NCI-H187 treated with DMSO at 0.1 percent for 48 hours (cell line): ENCODE data around the gene RELN.

ENCODE experiments used
- DNase-seq: peaks from one replicate; lab custom pipeline; 2025; lab: John Stamatoyannopoulos, UW

RELN gene

DNA sequence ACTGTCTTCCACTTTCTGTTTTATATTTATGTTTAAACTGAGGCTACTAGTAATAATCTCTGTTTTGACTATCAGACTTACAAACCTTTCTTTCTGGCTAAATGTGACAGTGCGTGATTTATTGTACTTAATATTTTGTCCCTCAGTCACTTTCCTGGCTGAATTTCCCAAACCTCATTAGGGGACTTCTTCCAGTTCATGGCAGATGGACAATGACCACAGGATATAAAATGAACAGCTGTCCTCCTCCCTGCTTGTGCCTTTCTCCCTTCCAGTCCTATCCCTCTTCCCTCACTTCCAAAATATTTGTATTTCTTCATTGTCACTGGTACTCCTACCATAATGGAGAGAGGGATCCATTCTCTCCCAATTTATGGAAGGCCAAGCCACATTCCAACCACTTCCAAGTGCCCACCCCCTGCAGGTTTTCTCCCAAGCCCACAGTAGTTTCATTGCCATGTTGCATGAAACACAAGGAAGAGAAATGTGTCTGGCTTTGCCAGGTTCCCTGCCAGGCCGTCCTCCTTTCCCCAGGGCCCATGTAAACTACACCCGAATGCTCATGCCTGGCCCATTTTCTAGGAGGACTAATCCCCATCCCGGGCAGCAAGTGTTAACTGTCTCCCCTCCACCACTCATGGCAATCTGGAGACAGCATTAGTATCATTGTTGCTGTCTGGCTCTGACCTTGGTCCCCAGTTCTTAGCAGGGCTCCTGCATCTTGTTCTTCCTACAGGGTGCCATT is 273.9 kb downstream of the RELN start:
- DNase-seq: no peak

DNA sequence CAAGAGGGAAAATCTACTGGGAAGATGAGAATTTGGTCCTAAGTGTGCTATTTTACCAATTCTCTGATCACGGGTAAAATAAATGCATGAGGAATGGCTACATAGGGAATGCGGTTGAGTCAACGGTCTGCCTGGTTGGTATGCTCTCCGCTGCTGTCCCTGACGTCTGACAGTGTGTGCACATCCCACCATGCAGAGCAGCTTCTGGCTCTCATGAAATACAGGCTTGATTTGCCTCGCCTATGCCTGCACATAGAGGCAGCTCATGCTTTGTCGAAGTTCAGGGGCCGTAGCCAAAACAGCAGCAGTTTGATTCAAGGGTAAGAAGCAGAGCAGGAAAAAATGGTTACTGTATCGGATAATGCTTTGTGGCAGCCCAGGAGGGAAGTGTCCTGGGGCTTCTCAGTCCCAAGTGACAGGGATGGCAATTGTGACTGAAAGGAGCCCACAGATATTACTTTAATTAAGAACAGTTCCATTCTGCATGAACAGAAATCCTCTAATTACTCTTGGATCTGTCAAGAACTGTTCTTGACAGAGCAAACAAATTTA is 275.0 kb downstream of the RELN start:
- DNase-seq: no peak

DNA sequence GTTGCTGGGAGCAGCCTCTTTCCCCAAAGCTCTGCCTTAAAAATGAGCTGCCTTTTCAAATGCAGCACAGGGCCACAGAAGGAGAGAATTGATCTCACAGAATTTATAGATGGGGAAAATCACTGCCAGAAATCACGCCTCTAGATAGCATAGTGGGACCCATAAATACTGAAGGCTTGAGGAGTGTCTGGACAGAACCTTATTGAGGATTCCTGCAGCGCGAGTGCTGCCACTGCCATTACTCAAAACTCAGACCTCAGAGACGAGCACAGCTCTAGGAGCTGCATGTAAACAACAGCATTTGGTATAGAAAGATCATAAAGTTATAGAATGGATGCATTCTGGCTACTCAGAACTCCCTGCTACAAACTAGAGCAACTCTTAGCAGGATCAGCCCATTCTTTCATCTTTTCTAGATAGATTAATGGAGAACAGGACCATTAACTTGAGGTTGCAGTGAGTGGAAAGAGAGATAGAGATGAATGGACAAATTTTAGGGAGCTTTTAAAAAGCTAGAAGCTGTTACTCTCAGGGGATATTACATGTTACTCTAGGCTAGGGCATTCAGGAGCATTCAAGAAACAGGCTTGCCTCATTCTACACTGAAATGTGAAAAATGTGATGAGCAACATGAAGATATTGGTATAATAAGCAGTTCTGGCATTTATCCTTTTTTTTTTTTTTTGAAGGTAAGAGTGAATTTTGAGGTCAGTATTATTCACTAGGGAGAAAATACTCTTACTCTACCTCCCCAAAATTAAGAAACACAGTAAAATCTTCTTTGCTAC is 276.3 kb downstream of the RELN start:
- DNase-seq: no peak

DNA sequence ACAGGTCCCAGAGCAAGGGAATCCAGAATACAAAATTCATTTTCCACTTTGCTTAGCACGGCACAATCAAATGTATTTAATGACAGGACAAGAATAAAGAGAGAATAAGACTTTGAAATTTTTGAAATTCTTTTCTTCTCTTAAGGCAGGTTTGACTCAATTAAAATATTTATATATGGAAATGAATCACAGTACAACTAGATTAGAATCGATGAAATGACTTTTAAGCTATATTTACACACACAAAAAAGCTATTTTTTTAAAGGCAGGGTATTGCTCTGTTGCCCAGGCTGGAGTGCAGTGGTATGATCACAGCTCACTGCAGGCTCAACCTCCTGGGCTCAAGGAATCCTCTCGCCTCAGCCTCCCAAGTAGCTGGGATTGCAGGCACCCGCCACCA is 278.0 kb downstream of the RELN start:
- no peak for DNase-seq

DNA sequence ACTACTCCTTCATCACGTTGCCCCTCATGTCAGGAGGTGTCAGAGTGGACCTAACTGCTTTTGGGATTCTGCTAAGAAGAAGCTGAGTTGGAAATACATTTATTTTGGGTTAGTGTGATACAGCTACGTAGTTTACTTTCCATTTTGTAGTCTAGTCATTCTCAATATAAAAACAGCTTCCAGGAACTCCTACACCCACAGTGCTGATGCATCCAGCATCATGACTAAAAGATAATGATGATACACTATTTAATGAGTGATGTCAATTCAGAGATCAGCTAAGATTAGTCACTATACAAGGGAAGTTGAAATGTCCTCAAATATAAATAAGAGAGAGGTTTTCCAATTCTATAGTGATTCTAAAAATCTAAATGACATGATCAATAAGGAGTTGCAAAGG is 279.2 kb downstream of the RELN start:
- DNase-seq: no peak

DNA sequence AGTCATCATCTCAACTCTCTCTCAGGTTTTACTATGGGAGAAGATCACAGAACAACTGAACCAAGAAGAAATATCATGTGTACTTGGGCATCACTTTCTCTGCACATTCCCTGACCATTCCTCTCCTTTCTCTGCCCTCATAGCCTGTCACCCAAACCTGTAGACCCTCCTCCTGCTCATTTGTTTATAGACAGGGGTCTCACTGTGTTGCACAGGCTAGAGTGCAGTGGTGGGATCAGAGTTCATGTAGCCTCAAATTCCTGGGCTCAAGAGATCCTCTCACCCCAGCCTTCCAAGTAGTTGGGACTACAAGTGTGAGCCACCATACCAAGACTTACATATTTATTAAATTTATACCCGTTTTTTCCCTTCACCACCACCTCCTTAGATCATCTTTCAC is 282.7 kb downstream of the RELN start:
- no peak for DNase-seq

DNA sequence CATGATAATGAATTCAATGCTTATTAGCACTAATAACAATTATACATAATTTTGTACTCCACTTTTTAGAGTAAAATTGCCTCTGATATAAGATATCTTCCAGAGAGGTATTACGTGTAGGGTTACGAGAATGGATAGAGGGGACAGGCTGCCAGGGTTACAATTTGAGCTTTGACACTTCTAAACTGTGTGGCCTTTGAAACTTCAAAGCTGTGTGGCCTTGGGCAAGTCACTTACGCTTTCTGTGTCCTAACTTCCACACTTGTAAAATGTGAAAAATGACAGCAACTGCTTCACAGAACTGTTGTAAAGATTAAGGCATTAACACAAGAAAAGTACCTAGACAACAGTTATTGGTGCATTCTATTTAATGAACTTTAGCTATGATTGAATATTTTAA is 283.9 kb downstream of the RELN start:
- DNase-seq: no peak

DNA sequence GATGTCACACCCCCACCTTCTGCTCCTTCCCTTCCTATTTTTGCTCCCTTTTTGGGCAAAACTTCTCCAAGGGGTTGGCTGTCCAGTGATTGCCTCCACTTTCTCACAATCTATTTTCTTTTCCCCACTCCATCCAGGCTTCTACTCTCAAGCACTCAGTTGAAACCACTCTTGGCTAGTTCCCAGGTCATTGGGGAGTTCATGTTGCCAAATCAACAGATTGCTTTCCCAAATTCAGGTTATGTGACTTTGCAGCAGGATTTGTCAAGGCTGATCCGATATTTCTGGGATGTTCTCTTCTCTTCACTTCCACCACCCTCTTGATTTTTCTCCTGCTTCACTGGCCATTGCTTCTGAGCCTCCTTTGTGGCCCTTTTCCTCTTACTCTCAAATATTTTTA is 284.8 kb downstream of the RELN start:
- DNase-seq: no peak

DNA sequence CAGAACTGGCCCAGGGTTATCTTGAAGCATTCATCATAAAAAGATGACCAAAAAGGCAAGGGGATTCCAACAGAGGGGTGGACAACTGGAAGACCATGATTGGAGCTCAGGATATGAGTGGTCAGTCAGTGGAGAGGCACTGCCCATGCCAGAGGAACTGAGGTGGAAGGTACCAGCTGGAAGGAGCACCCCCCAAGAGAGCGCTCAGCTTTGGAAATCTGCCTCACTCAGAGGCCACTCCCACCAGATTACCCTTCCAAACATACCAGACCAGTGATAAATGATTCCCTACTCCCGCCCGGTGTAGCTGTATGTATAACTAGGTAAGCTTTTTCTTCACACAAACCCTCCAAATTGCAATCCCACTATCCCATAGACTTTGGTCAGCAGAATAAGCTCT is 286.5 kb downstream of the RELN start:
- DNase-seq: no peak

DNA sequence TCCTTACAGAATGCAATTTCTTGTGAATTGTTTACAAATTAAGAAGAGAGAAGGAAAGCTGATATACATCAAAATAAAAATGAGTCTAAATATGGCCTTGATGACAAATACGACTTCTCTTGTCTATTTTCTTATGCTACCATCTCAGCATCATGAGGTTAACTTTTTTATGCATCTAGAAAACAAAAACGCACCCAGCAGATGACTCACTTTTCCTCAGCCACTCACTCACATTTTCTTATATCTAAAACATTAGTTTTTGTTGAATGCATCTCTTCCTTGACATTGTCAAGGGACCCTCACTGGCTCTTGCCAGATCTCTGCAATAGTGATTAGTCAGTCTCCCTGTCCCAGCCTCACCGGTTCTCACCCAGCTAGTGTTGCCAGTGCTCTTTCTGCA is 287.0 kb downstream of the RELN start:
- DNase-seq: no peak

DNA sequence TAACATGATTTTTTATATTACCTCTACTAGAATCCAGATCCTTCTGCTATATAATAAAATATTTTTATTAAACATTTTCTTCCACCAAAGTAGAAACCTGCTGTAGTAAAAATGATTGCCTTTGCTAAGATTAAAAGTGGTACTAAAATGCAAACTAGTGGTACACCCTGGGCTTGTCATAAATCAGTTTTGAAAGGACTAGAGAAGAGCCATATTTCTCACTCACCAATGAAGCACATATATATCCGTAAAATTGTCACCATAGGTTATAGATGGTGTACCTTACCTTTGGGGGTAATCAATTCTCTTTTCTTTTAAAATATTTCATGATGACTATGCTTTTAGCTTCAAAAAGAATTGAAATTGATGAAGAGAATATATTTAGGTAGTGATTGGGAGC is 290.4 kb downstream of the RELN start:
- DNase-seq: no peak

DNA sequence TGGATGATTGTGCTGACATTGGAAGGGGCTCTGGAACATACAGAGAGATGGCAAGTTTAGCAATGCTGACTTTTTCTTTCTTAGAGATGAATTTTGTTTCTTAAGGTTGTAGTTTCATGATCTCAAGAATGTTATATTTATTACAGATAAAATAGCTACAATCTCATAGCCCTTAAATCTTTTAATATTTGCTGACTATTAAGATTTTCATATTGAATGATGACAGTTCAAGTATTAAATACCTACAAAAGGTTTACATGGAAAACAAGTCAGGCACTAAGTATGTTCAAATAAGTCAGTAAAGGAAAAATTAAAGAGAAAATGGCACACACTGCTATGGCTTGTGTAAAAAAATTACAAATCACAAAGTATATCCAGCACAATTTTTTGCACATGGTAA is 291.4 kb downstream of the RELN start:
- no peak for DNase-seq

DNA sequence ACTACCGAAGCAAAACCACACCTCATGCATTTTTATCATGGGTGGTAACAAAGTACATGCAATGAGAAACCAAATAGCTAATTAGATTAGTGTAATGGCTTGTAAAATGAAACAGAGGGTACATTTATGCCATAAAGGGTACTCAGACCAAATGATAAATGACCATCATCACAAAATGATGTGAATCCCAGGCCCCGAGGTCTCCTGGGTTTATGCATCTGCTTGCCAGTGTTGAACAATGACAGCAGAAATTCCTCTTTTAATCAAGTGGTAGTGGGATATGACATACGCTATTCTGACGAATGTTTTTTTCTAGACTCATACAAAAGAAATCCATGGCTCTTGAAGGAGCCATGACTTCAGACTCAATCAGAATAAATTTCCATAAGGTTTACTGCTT is 293.9 kb downstream of the RELN start:
- no peak for DNase-seq

DNA sequence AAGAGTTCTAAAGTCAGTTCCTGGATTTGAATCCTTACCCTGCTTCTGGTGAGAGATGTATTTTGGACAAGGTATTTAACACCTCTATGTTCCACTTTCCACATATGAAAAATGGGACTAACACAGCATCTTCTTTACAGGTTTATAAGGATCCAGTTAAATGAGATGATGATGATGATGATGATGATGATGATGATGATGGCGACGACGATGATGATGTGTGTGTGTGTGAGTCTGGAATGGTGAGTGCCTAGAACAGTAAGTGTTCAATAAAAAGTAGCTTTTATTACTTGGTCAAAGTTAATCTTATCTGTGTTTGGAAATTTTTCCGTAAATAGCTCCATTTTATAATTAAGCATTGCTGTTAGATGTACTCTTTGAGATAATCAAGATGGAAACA is 295.2 kb downstream of the RELN start:
- DNase-seq: no peak

DNA sequence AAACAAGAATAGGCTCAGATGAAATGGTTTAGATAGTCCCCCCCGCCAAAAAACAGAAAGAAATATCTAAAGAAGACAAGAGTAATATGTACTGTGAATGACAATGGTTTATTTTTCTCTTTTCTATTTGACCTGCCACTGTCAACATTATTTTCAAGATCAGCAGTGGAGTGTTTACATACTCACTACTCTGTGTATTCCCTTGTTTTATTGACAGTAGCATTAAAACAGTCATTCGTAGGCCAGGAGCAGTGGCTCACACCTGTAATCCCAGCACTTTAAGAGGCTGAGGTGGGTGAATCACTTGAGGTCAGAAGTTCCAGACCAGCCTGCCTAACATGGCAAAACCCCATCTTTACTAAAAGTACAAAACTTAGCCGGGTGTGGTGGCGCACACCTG is 298.2 kb downstream of the RELN start:
- DNase-seq: no peak

DNA sequence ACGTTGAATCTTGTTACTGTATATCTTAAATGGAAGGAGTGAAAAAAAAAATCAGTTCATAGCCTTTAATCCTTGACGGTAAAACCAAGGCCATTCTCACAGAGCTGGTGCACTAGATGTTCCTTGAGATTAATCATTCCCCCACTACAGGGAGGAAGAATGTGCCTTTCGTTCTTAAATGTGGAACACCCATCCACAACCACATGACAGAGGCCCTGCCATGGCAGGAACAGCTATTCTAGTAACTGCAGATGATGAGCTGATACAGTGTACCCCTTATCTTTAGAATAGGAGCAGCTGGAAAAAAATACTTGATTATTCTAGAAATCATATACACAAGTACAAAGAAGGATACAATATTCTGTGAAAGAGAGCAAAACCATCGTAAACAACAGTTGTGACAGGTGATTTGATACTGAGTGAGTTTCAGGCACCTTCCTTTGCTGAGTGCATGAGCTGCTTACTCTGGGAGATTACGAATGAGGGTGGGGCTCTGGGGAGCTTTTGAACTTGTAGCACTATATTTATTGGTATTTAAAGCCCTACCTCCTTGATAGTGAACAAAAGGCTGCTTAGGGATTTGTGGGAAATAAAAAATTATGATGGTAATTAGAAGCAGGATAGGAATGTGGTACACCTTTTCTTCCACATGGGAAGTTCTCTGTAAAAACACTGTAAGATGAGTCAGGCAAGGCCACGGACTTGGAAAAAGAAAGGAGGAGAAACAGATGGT is 299.1 kb downstream of the RELN start:
- no peak for DNase-seq

DNA sequence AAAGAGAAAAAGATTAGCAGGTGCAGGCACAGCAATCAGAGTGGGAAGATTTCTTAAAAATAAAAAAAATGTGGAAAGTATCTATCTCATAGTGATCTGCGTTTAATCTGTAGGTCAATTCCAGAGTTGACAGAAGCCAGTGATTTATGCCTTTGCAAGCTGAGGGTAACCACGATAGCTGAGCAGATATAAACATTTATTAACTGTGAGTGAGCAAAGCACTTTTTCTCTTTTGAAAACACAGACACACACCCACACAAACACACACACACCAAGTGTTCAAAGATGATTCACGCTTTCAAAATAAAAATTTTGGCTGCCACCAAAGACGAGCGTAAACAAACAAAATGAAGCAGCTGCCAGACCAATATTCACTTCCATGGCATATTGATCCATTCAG is 300.2 kb downstream of the RELN start:
- no peak for DNase-seq

DNA sequence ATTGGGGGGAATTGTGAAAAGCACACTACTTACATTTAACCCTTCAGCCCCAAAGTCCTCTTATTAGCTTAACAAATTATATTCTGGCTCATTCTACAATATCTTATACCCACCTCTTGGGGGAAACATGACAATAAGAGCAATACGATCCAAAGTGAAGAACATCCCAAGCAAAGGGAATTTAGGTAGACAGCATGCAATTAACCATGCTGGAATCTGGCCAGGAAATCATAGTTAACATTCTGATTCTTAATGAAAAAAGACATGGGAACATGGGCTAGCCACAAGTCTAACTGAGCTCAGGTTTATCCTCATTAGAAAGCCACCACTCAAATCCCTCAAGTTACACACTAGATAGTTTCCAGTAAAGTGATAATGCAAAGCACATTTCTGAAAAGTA is 301.5 kb downstream of the RELN start:
- DNase-seq: no peak

DNA sequence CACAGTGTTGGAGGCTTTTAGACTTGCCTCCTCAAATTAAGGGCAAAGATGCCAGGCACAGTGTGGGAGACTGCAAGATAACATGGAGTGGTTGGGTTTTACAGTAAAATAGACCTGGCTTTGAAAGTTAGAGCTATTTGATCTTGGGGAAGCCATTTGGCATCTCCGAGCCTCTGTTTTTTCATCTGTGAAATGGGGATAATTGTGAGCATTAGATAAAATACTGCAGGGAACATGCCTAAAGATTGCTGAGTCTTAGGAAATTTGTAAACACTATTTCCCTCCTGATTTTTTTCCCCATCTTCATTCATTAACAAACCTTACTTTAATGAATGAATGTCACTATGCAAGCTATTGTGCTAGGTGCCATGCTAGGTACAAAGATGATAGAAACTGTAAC is 302.2 kb downstream of the RELN start:
- no peak for DNase-seq

DNA sequence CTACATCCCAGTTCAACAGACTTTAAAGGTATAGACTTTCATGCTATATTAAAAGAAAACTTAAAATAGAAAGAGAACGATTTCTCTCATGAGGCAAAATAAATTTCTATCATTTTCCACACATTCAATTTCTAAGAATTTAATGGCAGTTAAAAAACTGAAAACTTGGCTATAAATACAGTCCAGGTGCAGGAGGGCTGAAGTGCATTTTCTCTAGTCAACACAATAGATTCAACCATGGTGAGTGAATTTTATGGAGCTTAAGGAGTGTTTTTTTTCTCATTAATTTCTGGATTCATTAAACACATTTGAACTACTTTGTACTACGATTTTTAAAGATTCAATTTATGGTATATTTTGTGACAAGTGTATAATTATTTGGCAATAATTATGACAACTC is 302.7 kb downstream of the RELN start:
- DNase-seq: no peak

DNA sequence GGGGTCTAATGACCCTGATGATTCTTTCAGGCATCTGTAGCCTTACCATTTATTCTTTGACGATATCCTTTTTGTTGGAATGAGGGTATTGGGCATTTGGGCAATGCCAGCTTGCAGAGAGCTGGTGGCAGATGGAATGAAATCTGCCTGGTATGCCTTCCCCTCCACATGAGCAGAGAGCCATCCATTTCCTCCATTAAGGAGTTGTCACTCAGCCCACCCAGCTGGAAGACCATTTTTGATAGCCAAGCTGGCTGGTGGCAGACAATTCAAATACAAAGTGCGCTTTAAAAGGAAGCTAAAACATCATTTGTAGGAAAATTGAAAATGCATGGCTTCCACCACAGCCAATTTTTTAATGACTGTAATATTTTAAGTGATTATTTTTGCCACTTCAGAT is 303.4 kb downstream of the RELN start:
- DNase-seq: no peak

DNA sequence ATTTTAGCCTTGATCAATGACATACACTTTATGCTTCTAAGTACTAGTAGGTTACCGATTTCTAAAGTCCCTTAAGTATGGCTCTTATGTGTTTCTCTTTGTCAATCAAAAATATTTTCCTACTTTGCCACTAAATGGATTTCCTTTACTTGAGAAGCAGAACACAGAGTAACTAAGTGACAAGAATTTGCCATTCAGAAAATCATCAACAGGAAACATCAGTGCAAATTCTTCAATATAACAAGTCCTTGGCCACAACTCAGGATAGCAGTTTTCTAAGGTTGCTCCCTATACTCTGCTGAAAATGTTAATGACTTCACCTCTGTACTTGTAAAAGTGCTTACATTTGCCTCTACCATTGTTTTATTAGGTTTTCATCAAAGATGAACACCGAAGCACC is 303.8 kb downstream of the RELN start:
- DNase-seq: no peak

DNA sequence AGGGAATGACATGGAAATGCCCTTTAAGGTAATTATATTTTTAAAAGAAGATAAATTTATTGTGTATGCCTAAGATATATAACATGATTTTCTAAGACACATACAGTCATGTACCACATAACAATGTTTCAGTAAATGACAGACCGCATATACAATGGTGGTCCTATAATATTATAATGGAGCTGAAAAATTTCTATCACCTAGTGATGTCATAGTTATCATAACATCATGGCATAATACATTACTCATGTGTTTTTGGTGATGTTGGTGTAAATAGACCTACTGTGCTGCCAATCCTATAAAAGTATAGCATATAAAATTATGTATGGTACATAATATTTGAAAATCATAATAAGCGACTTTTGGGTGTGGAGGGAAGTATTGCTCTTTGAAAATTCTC is 306.1 kb downstream of the RELN start:
- no peak for DNase-seq
